Activated effector memory CD4-positive, alpha-beta T cell treated with Interleukin-2 at 50 U/mL for 16 hours (primary cell): ENCODE results near the gene SULF2.

Source experiments
- DNase-seq: peaks from one replicate; pipeline ENCODE4 v3.0.0-alpha.2; 2020

Gene SULF2

GRCh38 chr20:47760686-47761481 is 24.4 kb downstream of the SULF2 start:
- no peak for DNase-seq

- no peak for DNase-seq
Measured at GRCh38 chr20:47758517-47759450, 26.5 kb downstream of the SULF2 start.

GRCh38 chr20:47757145-47758035 is 27.9 kb downstream of the SULF2 start:
- no peak for DNase-seq

GRCh38 chr20:47754946-47755652 is 30.2 kb downstream of the SULF2 start:
- DNase-seq, result no peak

- no peak for DNase-seq
Measured at GRCh38 chr20:47754388-47754715, 30.9 kb downstream of the SULF2 start.

GRCh38 chr20:47753576-47754387 is 31.5 kb downstream of the SULF2 start:
- DNase-seq, result no peak

- DNase-seq, result no peak
Measured at GRCh38 chr20:47751449-47751848, 33.8 kb downstream of the SULF2 start.

- no peak for DNase-seq
Measured at GRCh38 chr20:47749339-47749738, 35.9 kb downstream of the SULF2 start.

GRCh38 chr20:47748823-47749222 is 36.5 kb downstream of the SULF2 start:
- no peak for DNase-seq

- DNase-seq, result no peak
Measured at GRCh38 chr20:47748069-47748468, 37.2 kb downstream of the SULF2 start.

- no peak for DNase-seq
Measured at GRCh38 chr20:47747669-47748031, 37.6 kb downstream of the SULF2 start.

GRCh38 chr20:47744803-47745202 is 40.5 kb downstream of the SULF2 start:
- DNase-seq, result no peak

- no peak for DNase-seq
Measured at GRCh38 chr20:47743671-47744070, 41.6 kb downstream of the SULF2 start.

- no peak for DNase-seq
Measured at GRCh38 chr20:47741669-47742608, 43.3 kb downstream of the SULF2 start.

- no peak for DNase-seq
Measured at GRCh38 chr20:47740862-47741184, 44.5 kb downstream of the SULF2 start.

GRCh38 chr20:47740121-47740861 is 45.0 kb downstream of the SULF2 start:
- DNase-seq, result no peak

GRCh38 chr20:47737923-47738322 is 47.4 kb downstream of the SULF2 start:
- no peak for DNase-seq

- DNase-seq, result no peak
Measured at GRCh38 chr20:47736570-47737152, 48.6 kb downstream of the SULF2 start.
